DOHH2 (cell line): Measurements from ENCODE around the gene CDK13.

ENCODE experiments used
- H3F3A ChIP-seq: fragments of 200-600 bp; sonication (generic), shearing (Covaris generic); 2 replicates; pipeline ENCODE4 v1.6.0; 2016; ENCODE audit warnings: antibody characterized with exemption, mild to moderate bottlenecking; ENCODE audit not compliant: control insufficient read depth, insufficient read depth
- H3K27ac ChIP-seq: fragments of 200-600 bp; sonication (generic); 2 replicates; pipeline ENCODE4 v1.5.1; 2014; ENCODE audit warnings: low read depth, mild to moderate bottlenecking, low read length, moderate library complexity
- H3K27me3 ChIP-seq: fragments of 200-600 bp; sonication (generic); 2 replicates; pipeline ENCODE4 v1.6.1; 2014; ENCODE audit warnings: mild to moderate bottlenecking, low read length, mixed read lengths; ENCODE audit not compliant: control insufficient read depth
- H3K36me3 ChIP-seq: fragments of 200-600 bp; sonication (generic); 2 replicates; pipeline ENCODE4 v1.6.1; 2014; ENCODE audit warnings: mild to moderate bottlenecking, low read length, moderate library complexity, mixed read lengths; ENCODE audit not compliant: control insufficient read depth
- H3K4me1 ChIP-seq: fragments of 200-600 bp; sonication (generic); 2 replicates; pipeline ENCODE4 v1.6.1; 2014; ENCODE audit warnings: mild to moderate bottlenecking, low read length, mixed read lengths; ENCODE audit not compliant: control insufficient read depth
- H3K4me2 ChIP-seq: fragments of 200-600 bp; sonication (generic); 2 replicates; pipeline ENCODE4 v1.6.0; 2014; ENCODE audit warnings: mild to moderate bottlenecking, low read length, moderate library complexity
- H3K4me3 ChIP-seq: fragments of 200-600 bp; sonication (generic); 2 replicates; pipeline ENCODE4 v1.5.1; 2014; ENCODE audit warnings: mild to moderate bottlenecking, low read length, mixed read lengths
- H3K79me2 ChIP-seq: fragments of 200-600 bp; sonication (generic); 2 replicates; pipeline ENCODE4 v1.6.1; 2014; ENCODE audit warnings: mild to moderate bottlenecking, low read length, mixed read lengths; ENCODE audit not compliant: control insufficient read depth
- H3K9me2 ChIP-seq: fragments of 200-600 bp; sonication (generic); replicated peaks from 2 replicates; pipeline ENCODE4 v1.6.1; 2014; ENCODE audit warnings: mild to moderate bottlenecking, low read length, mixed read lengths; ENCODE audit not compliant: control insufficient read depth
- H3K9me3 ChIP-seq: fragments of 200-600 bp; sonication (generic); 2 replicates; pipeline ENCODE4 v1.6.1; 2014; ENCODE audit warnings: antibody characterized with exemption, low read length, mixed read lengths; ENCODE audit not compliant: control insufficient read depth, insufficient read depth
- H4K20me1 ChIP-seq: fragments of 200-600 bp; sonication (generic); 2 replicates; pipeline ENCODE4 v1.6.0; 2014; ENCODE audit warnings: low read depth, mild to moderate bottlenecking, antibody characterized with exemption, low read length, moderate library complexity; ENCODE audit not compliant: control insufficient read depth, insufficient read depth
- EZH2phosphoT487 ChIP-seq: fragments of 200-600 bp; sonication (generic); IDR thresholded peaks from 2 replicates; pipeline ENCODE4 v1.6.1; 2017; ENCODE audit warnings: borderline replicate concordance, mild to moderate bottlenecking, antibody characterized with exemption, low read length, moderate library complexity, mixed read lengths
- TF ChIP-seq, protein P1 (sequence below): fragments of 200-600 bp; sonication (generic); IDR thresholded peaks from one replicate; pipeline ENCODE4 v1.5.1; 2014; ENCODE audit warnings: antibody characterized with exemption, mild to moderate bottlenecking, low read depth, low read length; ENCODE audit not compliant: poor library complexity, severe bottlenecking

CDK13 gene

DNA sequence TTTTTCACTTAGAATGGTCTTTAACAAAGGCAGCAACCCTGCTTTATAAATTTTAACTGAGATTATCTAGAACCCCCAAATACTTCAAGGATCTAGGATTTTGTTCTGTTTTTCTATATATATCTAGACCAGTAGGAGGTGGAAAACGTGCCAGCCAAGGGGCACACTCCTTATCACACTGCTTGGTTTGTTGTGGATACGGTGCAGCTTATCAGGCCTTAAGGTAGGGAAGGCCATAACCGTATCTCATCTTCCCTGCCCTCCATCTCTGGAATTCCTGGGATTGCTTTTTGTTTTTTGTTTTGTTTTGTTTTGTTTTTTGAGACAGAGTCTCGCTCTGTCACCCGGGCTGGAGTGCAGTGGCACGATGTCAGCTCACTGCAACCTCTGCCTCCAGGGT lies 109.0 kb downstream of the CDK13 start:
- no peaks in the 10 kb centered on the region for H3K9me3 ChIP-seq
- no peaks in the 10 kb centered on the region for H3F3A ChIP-seq
- H3K4me1 ChIP-seq, result no peaks in the 10 kb centered on the region
- no peak overlapping the region for H3K4me2 ChIP-seq
- H4K20me1 ChIP-seq, result no peaks in the 10 kb centered on the region
- H3K27ac ChIP-seq, result no peak overlapping the region
- H3K79me2 ChIP-seq, result no peaks in the 10 kb centered on the region
- no peaks in the 10 kb centered on the region for H3K9me2 ChIP-seq
- no peak for TF ChIP-seq EZH2phosphoT487
- TF ChIP-seq, protein P1, sequence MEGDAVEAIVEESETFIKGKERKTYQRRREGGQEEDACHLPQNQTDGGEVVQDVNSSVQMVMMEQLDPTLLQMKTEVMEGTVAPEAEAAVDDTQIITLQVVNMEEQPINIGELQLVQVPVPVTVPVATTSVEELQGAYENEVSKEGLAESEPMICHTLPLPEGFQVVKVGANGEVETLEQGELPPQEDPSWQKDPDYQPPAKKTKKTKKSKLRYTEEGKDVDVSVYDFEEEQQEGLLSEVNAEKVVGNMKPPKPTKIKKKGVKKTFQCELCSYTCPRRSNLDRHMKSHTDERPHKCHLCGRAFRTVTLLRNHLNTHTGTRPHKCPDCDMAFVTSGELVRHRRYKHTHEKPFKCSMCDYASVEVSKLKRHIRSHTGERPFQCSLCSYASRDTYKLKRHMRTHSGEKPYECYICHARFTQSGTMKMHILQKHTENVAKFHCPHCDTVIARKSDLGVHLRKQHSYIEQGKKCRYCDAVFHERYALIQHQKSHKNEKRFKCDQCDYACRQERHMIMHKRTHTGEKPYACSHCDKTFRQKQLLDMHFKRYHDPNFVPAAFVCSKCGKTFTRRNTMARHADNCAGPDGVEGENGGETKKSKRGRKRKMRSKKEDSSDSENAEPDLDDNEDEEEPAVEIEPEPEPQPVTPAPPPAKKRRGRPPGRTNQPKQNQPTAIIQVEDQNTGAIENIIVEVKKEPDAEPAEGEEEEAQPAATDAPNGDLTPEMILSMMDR, result no peak
- no peak overlapping the region for H3K4me3 ChIP-seq
- H3K36me3 ChIP-seq, result peaks cover 23% of the 10 kb centered on the region
- H3K27me3 ChIP-seq, result no peaks in the 10 kb centered on the region

DNA sequence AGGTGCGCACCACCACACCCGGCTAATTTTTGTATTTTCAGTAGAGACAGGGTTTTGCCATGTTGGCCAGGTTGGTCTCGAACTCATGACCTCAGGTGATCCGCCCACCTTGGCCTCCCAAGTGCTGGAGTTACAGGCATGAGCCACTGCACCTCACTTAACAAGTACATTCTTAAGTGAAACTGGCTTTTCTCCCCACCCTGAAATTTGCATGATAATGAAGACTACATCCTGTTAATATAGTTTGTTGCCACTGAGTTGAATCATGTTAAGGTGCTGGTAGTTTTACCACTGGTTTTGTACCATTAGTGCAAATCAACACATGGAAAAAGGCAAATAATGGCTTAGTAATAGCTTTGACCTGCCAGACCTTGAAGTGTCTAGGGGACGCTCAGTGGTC lies 122.2 kb downstream of the CDK13 start:
- Histone ChIP-seq H3F3A (no peaks in the 10 kb centered on the region), H3K79me2 (no peaks in the 10 kb centered on the region), H3K4me1 (peaks cover 13% of the 10 kb centered on the region; the same call in 1 of the 2 replicates), H3K4me3 (no peak overlapping the region), H3K4me2 (no peak overlapping the region), H3K9me2 (no peaks in the 10 kb centered on the region), H3K9me3 (no peaks in the 10 kb centered on the region), H4K20me1 (no peaks in the 10 kb centered on the region), H3K27me3 (no peaks in the 10 kb centered on the region), H3K27ac (no peak overlapping the region), H3K36me3 (peaks cover 4% of the 10 kb centered on the region)
- no peak for TF ChIP-seq EZH2phosphoT487
- TF ChIP-seq, protein P1, result no peak

DNA sequence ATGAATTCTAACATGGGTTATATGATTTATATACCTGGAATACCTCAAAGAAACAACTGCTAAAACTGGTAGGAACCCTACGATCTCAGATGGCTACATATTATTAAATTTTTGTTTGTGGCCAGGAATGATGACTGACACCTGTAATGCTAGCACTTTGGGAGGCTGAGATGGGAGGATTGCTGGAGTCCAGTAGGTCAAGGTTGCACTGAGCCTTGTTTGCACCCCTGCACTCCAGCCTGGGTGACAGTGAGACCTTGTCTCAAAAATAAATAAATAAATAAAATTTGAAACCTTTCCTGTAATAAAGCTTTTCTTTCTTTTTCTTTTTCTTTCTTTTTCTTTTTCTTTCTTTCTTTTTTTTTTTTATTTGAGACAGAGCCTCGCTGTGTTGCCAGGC lies 123.2 kb downstream of the CDK13 start:
- Histone ChIP-seq H3K9me2 (no peaks in the 10 kb centered on the region), H3K27ac (no peak overlapping the region), H3F3A (no peaks in the 10 kb centered on the region), H3K36me3 (peaks cover 7% of the 10 kb centered on the region; the same call in 1 of the 2 replicates), H3K9me3 (no peaks in the 10 kb centered on the region), H3K4me2 (no peak overlapping the region), H3K27me3 (no peaks in the 10 kb centered on the region), H3K4me1 (peaks cover 13% of the 10 kb centered on the region; the same call in 1 of the 2 replicates), H3K79me2 (no peaks in the 10 kb centered on the region), H4K20me1 (no peaks in the 10 kb centered on the region), H3K4me3 (no peak overlapping the region)
- TF ChIP-seq EZH2phosphoT487, result no peak
- TF ChIP-seq, protein P1, result no peak

DNA sequence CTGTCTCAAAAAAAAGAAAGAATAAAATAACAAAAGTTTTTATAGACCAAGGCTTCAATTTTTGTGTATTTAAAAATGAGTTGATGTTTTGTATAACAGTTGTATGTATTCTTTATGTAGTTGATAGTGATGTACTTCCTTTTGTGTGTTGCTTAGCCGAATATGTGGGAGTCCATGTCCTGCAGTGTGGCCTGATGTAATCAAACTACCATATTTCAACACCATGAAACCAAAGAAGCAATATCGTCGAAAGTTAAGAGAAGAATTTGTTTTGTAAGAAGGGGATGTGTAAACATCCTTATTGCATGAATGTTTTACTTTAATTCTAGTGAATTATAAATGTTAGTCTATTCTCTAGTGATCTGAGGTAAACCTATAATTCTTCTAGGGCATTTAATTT lies 127.8 kb downstream of the CDK13 start:
- H4K20me1 ChIP-seq, result no peaks in the 10 kb centered on the region
- no peak overlapping the region for H3K27ac ChIP-seq
- H3F3A ChIP-seq, result no peaks in the 10 kb centered on the region
- no peak for TF ChIP-seq EZH2phosphoT487
- TF ChIP-seq, protein P1, result no peak
- no peak overlapping the region for H3K4me2 ChIP-seq
- H3K4me1 ChIP-seq, result no peaks in the 10 kb centered on the region
- H3K9me3 ChIP-seq, result no peaks in the 10 kb centered on the region
- no peaks in the 10 kb centered on the region for H3K9me2 ChIP-seq
- H3K79me2 ChIP-seq, result no peaks in the 10 kb centered on the region
- no peak overlapping the region for H3K4me3 ChIP-seq
- H3K36me3 ChIP-seq, result peaks cover 18% of the 10 kb centered on the region
- no peaks in the 10 kb centered on the region for H3K27me3 ChIP-seq
